ENCODE data around the gene KRT32. TPM values are rescaled to one million over a fixed set of nuclear protein-coding genes. Genes with fewer than 3 reads are reported as not detected.

Gene KRT32
- total and polyA plus RNA-seq, 9 of the 15 experiments (the other 6 are each of a cell fraction or from before 2014, with no cell fraction given): not detected

GRCh38 chr17:41418116-41418860, 48.9 kb downstream of the KRT32 start:
- ATAC-seq: no peak
- 0% methylated on average over 6 of the region's 7 CpGs for WGBS (ENCODE audit: insufficient coverage, low coverage, missing lambda C conversion rate)
- POLR2A ChIA-PET: interaction anchor here (0.5 to 1.9 kb wide), 3 partner anchors 10 to 273 kb away, joined by 3 to 8 read pairs (median 3); no protein-coding TSS in a partner anchor
- TF ChIP-seq, protein P1, sequence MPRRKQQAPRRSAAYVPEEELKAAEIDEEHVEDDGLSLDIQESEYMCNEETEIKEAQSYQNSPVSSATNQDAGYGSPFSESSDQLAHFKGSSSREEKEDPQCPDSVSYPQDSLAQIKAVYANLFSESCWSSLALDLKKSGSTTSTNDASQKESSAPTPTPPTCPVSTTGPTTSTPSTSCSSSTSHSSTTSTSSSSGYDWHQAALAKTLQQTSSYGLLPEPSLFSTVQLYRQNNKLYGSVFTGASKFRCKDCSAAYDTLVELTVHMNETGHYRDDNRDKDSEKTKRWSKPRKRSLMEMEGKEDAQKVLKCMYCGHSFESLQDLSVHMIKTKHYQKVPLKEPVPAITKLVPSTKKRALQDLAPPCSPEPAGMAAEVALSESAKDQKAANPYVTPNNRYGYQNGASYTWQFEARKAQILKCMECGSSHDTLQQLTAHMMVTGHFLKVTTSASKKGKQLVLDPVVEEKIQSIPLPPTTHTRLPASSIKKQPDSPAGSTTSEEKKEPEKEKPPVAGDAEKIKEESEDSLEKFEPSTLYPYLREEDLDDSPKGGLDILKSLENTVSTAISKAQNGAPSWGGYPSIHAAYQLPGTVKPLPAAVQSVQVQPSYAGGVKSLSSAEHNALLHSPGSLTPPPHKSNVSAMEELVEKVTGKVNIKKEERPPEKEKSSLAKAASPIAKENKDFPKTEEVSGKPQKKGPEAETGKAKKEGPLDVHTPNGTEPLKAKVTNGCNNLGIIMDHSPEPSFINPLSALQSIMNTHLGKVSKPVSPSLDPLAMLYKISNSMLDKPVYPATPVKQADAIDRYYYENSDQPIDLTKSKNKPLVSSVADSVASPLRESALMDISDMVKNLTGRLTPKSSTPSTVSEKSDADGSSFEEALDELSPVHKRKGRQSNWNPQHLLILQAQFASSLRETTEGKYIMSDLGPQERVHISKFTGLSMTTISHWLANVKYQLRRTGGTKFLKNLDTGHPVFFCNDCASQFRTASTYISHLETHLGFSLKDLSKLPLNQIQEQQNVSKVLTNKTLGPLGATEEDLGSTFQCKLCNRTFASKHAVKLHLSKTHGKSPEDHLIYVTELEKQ (CRISPR knock-in tag; IDR thresholded peaks at IDR 0.05): no peak
- TF ChIP-seq PRMT5 (CRISPR knock-in tag; IDR thresholded peaks at IDR 0.05) (no peak), ID3 (CRISPR knock-in tag; IDR thresholded peaks at IDR 0.05) (no peak), ID3 (tag; IDR thresholded peaks at IDR 0.05) (no peak), SRSF1 (IDR thresholded peaks at IDR 0.05; ENCODE audit: low read depth, low read length) (no peak), GATAD2A (IDR thresholded peaks at IDR 0.05) (no peak), EHMT2 (IDR thresholded peaks at IDR 0.05) (no peak), MNT (conservative IDR thresholded peaks at IDR 0.05) (no peak), STAT5A (IDR thresholded peaks at IDR 0.05; ENCODE audit: borderline replicate concordance, low read length) (no peak), ZNF696 (CRISPR knock-in tag; conservative IDR thresholded peaks at IDR 0.05) (no peak), NR4A1 (CRISPR knock-in tag; IDR thresholded peaks at IDR 0.05) (no peak), NR4A1 (tag; IDR thresholded peaks at IDR 0.05) (no peak)
- TF ChIP-seq, protein P2, sequence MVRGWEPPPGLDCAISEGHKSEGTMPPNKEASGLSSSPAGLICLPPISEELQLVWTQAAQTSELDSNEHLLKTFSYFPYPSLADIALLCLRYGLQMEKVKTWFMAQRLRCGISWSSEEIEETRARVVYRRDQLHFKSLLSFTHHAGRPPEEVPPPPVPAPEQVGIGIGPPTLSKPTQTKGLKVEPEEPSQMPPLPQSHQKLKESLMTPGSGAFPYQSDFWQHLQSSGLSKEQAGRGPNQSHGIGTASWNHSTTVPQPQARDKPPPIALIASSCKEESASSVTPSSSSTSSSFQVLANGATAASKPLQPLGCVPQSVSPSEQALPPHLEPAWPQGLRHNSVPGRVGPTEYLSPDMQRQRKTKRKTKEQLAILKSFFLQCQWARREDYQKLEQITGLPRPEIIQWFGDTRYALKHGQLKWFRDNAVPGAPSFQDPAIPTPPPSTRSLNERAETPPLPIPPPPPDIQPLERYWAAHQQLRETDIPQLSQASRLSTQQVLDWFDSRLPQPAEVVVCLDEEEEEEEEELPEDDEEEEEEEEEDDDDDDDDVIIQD (CRISPR knock-in tag; IDR thresholded peaks at IDR 0.05): no peak

More at GRCh38 chr17:41418116-41418860, 48.9 kb downstream of the KRT32 start:
- Histone ChIP-seq H3K27me3 (ENCODE audit: control insufficient read depth in 2 of 2, insufficient read depth in 2 of 2, low read length in 2 of 2) (peaks cover 23 to 49% of the 10 kb centered on the region in 2 experiments; a peak in 4 of 5 replicates), H3K79me2 (ENCODE audit: control insufficient read depth, insufficient read depth, low read length) (no peaks in the 10 kb centered on the region), H3K9me3 (replicated peaks; ENCODE audit: control insufficient read depth, insufficient read depth, low read depth, low read length) (no peaks in the 10 kb centered on the region), H3K9ac (ENCODE audit: insufficient read depth in 1 of 2, low read depth in 2 of 2, low read length in 2 of 2) (no peak overlapping the region), H3K4me1 (replicated peaks in 1 of 2; ENCODE audit: control insufficient read depth in 2 of 2, insufficient read depth in 2 of 2, low read length in 2 of 2) (no peaks in the 10 kb centered on the region), H3K36me3 (ENCODE audit: control insufficient read depth, insufficient read depth, low read length) (no peaks in the 10 kb centered on the region), H3K4me3 (no peak overlapping the region), H4K20me1 (replicated peaks; ENCODE audit: control insufficient read depth, insufficient read depth, low read length) (no peaks in the 10 kb centered on the region; the same call in 1 of the 2 replicates), H3K27ac (ENCODE audit: extremely low read depth, low read depth, low read length) (no peak overlapping the region), H3K9me1 (ENCODE audit: control insufficient read depth, insufficient read depth, low read length) (no peaks in the 10 kb centered on the region), H2AFZ (ENCODE audit: low read depth, low read length) (no peak overlapping the region), H3K4me2 (ENCODE audit: insufficient read depth, low read length) (no peak overlapping the region)
- BruUV-seq (replicated peaks): no TSS peak
- intact Hi-C loops (cut with micrococcal nuclease) (no loop called here), in situ Hi-C loops (cut with MboI) (no loop called here)
- FAIRE-seq (no peak), DNase-seq (ENCODE audit: extremely low read depth in 1 of 4, low spot score in 3 of 4) (no peak)
- CTCF ChIA-PET (ENCODE audit: low intra/inter-chr PET ratio): no interaction called here
